HG03103 (cell line): Measurements from ENCODE around the gene SCAMP5.
A peak's percentile ranks its signal among the peaks of the same experiment; 100 is the strongest.

Source experiments
- ATAC-seq: cut with Tn5 transposase; IDR thresholded peaks from one replicate; pipeline ENCODE4 v1.9.1; 2021; ENCODE audit warnings: low read depth; ENCODE audit not compliant: unreplicated experiment

Gene SCAMP5

DNA sequence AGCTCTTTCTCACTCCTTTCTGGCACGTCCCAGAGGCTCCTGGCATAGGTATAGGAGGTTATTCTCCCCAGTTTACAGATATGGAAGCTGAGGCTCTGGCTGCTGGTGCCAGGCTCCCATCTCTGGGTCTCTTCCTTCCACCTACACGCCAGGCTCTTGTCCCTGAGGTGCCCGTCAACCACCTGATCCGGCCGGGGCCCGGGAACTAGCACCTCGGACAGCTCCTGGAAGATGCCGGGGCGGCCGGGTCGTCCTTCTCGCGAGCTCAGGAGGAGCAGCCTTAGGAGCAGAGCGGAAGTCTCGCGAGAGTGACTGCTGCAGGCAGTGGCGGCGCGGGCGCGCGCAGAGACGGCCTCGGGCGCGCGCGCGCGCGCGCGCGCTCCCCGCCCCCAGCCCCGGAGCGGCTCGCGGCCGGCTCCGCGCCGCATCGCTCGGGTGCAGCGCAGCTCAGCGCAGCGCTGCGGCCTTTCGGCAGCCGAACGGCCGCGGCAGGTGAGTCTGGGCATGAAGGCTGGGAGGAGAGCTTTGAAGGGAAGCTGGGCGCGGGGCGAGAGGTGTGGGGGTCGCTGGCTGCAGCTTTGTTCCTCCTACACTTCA, at the start of gene SCAMP5:
Gene SCAMP5 (plus strand): TSS at position 382 of the 597 bp plus-strand sequence. CDS start 16,277 bp downstream, outside the sequence.
- peak; percentile 80 for ATAC-seq

DNA sequence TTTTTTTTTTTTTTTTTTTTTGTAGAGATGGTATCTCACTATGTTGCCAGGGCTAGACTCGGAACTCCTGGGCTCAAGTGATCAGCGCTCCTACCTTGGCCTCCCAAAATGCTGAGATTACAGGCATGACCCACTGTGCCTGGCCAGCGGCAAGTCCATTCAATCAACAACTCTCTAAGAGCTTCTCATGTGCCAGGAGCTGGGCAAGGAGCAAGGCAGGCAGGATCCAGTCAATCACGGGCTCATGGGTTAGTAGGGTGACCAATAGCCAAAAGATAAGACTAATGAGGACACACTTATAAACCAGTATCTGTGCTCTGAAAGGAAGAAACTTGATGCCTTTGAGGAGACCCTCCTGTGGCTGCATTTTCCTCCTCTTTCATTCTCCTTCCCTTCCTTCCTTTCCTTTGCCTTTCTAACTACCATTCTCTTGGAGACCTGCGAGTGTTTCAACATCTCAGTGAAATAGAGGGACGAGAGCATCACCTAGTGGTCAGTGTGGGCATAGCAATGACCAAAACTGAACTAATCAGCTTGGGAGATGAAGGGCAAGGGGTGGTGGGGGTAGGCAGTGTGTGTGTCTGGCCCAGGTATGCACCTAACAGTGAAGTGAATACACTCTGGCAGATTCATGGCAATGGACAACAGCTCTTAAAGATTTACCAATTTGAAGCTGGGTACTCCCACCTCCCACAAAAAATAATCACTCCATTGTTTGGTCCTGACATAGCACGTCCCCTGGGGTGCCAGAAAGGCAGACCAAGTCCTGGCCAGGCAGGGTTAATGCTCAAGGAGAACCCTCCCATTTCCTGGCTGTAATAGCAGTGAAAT, 45.1 kb upstream of the SCAMP5 start:
- ATAC-seq, result no peak

DNA sequence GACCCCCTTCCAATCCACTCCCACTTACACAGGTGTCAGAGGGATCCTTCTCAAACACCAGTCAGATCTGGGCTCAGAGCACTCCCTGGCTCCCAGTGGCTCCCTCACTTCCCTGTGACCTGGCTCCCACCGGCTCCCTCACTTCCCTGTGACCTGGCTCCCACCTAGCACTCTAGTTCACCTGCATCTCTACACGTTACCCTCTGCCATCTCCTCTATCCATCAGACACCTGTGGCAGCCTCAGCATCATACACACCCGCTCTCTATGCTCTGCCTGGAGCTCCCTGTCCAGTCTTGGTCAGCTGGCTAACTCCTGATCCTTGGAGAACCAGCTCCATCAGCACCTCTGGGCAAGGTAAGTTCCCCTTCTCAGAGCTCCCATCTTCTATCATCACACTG, 44.4 kb upstream of the SCAMP5 start:
- ATAC-seq, result no peak

GRCh38 chr15:74954515-74954914, 40.8 kb upstream of the SCAMP5 start:
- no peak for ATAC-seq

GRCh38 chr15:74955017-74955416, 40.3 kb upstream of the SCAMP5 start:
- ATAC-seq, result no peak

GRCh38 chr15:74955796-74956647, 39.3 kb upstream of the SCAMP5 start:
- peak; percentile 35 for ATAC-seq

DNA sequence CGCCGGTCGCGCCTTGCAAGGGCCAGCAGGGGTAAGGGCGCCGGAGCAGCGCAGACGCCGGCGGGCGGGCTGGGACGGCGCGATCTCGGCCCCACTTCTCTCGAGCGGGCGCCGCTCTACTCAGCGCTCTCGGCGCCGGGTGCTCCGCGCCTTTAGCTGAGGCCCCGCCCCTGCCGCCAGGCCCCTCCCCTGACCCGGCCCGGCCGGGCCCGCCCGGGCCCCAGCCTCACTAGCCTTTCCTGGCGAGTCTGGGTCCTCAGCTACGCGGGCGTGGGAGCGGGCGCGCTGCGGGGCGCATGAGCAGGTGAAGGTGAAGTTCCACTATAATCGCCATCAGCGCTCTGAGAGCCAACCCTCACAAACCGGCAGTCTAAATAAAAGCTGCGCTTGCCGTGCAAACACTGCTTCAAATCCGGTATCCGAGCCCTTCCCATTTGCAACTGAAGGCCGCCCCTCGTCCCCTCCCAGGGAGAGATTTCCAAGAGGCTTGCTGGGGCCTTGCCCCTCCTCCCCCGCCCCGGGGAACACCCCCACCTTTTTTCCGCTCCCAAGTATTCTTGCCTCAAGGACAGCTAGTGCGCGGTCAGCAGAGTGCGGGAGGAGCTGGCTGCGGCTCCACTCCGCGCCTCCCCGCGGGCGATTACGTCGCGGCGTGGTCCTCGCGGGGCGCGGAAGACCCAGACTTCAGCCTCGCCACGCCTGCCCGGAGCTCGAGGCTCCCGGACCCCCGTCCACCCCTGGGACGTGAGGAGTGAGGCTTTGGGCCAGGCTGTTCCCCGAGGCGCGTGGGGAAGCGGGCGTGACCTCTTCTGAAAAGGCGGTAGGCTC, 38.5 kb upstream of the SCAMP5 start, which contains the start of gene RPP25:
Gene RPP25 (minus strand): TSS at position 125 of the 828 bp plus-strand sequence. CDS start 189 bp downstream, outside the sequence.
- peak; percentile 63 for ATAC-seq

GRCh38 chr15:74957476-74958035, 37.8 kb upstream of the SCAMP5 start:
- no peak for ATAC-seq

DNA sequence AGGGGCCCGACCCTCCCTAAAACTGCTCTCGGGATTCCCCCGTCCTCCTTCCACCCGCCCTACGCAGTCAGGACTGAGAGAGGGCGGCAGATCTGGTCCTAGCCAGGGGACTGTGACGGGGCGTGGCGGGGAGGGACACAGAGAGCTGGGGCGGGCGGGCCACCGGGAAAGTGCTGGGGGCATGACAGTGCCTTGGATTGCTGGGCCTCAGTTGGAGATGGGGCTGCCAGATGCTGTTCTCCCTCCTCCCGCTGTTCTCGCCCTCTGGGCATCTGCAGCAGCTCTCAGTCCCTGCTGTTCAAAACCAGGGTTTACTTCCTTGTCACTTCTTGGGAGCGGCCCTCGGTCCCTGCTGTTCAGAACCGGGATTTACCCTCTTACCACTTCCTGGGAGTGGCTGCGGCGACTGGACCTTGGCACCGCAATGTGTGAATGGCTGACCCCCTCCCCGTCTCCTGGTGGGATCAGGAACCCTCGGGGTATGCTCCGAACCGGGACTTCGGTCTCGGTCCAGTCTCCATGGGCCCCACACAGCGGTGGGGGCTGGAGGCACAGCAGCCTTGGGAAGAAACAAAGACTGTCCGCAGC, 36.9 kb upstream of the SCAMP5 start:
- no peak for ATAC-seq

- ATAC-seq, result no peak
These were observed 36.3 kb upstream of the SCAMP5 start for GRCh38 chr15:74958908-74959585.

DNA sequence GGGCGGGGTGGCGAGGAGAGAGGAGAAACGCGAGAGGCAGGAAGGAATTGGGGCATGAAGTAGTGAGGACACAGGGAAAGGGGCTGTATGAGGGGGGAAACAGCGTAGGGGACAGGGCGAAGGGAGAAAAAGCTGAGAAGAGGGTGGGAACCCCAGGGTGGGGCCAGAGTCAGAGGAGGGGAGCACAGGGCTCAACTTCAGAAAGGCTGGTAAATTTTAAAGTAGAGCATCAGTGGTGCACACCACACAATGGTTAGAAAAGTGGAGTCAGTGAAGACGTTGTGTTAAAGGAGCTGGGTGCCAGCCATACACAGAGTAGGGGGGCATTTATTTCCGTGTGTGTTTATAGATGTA, 35.8 kb upstream of the SCAMP5 start:
- no peak for ATAC-seq

GRCh38 chr15:74960286-74960685, 35.1 kb upstream of the SCAMP5 start:
- no peak for ATAC-seq

DNA sequence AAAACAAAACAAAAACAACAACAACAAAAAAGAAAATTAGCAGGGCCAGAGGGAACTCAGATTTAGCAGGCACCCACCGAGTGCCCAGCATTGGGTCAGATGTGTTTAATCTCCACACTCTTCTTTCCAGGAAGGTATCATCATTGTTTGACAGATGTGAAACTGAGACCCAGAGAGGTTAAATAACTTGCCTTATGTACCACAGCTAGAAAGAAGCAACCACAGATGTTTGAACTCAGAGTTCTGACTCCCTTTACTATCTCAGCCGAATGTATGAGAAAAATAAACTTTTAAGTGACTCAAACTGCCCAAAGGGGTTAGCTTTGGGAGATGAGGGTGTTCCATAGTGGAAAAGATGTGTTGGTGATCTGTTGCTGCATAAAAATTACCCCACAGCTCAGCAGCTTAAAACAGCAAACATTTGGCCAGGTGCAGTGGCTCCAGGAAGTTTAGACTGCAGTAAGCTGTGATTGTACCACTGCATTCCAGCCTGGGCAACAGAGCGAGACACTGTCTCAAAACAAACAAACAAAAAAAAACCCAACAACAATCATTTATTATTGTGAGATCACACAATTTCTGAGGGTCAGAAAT, 34.3 kb upstream of the SCAMP5 start:
- no peak for ATAC-seq

- ATAC-seq, result no peak
These were observed 33.7 kb upstream of the SCAMP5 start for GRCh38 chr15:74961616-74962015.

GRCh38 chr15:74962219-74962618, 33.1 kb upstream of the SCAMP5 start:
- ATAC-seq, result no peak

GRCh38 chr15:74962671-74963070, 32.7 kb upstream of the SCAMP5 start:
- ATAC-seq, result no peak

GRCh38 chr15:74963213-74963612, 32.1 kb upstream of the SCAMP5 start:
- no peak for ATAC-seq

GRCh38 chr15:74964794-74965193, 30.6 kb upstream of the SCAMP5 start:
- ATAC-seq, result no peak

- ATAC-seq, result no peak
These were observed 27.7 kb upstream of the SCAMP5 start for GRCh38 chr15:74967670-74968069.
